Calu3 (cell line): ENCODE data around the gene MRPL43. TPM values are rescaled to one million over a fixed set of nuclear protein-coding genes. Genes with fewer than 3 reads are reported as not detected.

ENCODE experiments used
- BruUV-seq: library from RNA; stranded (reverse); fragments of 400-500 nt; replicated peaks from 2 replicates; lab custom pipeline; 2021; lab: Mats Ljungman, UMichigan
- CTCF ChIA-PET: fragments of 300-600 bp; sonication (Branson Sonifier 250); formaldehyde crosslinking; loops from one replicate; lab custom pipeline; 2022; ENCODE audit warnings: antibody characterized with exemption; lab: Charles Lee
- DNase-seq: peaks from one replicate; pipeline ENCODE4 v3.0.0; 2022
- H3K27ac Mint-ChIP-seq: one replicate; pipeline ENCODE4 v1.8.0; 2022; ENCODE audit warnings: mixed read lengths; ENCODE audit not compliant: unreplicated experiment
- H3K27me3 Mint-ChIP-seq: one replicate; pipeline ENCODE4 v1.8.0; 2022; ENCODE audit warnings: mixed read lengths; ENCODE audit not compliant: unreplicated experiment
- H3K36me3 Mint-ChIP-seq: one replicate; pipeline ENCODE4 v1.8.0; 2022; ENCODE audit warnings: mild to moderate bottlenecking, moderate library complexity, mixed read lengths; ENCODE audit not compliant: insufficient read depth, unreplicated experiment
- H3K4me1 Mint-ChIP-seq: one replicate; pipeline ENCODE4 v1.8.0; 2022; ENCODE audit warnings: mild to moderate bottlenecking, low read depth, mixed read lengths; ENCODE audit not compliant: unreplicated experiment
- H3K4me3 Mint-ChIP-seq: one replicate; pipeline ENCODE4 v1.8.0; 2022; ENCODE audit warnings: mild to moderate bottlenecking, low read depth, moderate library complexity, mixed read lengths; ENCODE audit not compliant: unreplicated experiment
- H3K9me3 Mint-ChIP-seq: one replicate; pipeline ENCODE4 v1.8.0; 2022; ENCODE audit warnings: low read depth, mixed read lengths; ENCODE audit not compliant: unreplicated experiment
- intact Hi-C: fragments of 100-400 bp; cut with micrococcal nuclease; formaldehyde crosslinking; loops from one replicate; pipeline ENCODE4 v1.10.0; 2022; ENCODE audit not compliant: unreplicated experiment
- total RNA-seq: library from RNA; stranded (reverse); gene quantifications from 2 replicates; pipeline ENCODE4 v1.2.3, GENCODE V29; 2022
- TF ChIP-seq, protein P1 (sequence below): fragments of 200-600 bp; IDR thresholded peaks from one replicate; pipeline ENCODE4 v1.8.0; 2022; ENCODE audit warnings: antibody characterized with exemption; ENCODE audit not compliant: unreplicated experiment

The MRPL43 gene
- total RNA-seq, 1 experiment from 2014 or later: 44.7 TPM

DNA sequence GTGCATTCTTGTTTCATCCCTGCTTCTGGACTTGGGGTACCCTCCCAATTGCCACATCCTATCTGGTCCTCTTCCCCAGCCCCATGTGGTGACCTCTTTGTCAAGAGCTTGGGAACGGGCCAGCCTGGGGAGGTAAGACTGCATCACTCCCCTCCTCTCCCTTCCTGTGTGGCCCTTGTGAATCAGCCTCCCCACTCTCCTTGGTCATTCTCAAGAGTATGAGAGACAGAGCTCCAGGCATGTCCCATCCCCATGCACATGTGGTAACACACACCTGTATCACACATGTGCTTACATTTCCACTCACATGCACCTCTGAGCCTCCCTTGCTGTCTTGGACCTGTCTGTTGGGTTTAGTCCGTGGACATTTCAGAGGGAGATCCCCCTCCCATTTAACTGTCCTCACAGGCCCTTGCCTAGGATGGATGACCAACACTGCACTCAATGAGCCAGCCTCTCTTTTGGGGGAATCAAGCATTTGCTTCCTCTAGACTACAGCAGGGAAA is 2.6 kb downstream of the MRPL43 start:
- Mint-ChIP-seq H3K36me3 (peaks cover 21% of the 10 kb centered on the region), H3K27ac (no peak overlapping the region), H3K4me1 (no peaks in the 10 kb centered on the region), H3K27me3 (no peaks in the 10 kb centered on the region), H3K4me3 (no peak overlapping the region), H3K9me3 (no peaks in the 10 kb centered on the region)
- BruUV-seq: no TSS peak
- CTCF ChIA-PET: interaction anchor here (0.8 kb wide), 1 partner anchor 50 kb away, joined by 3 read pairs; no protein-coding TSS in a partner anchor
- DNase-seq: no peak
- TF ChIP-seq, protein P1, sequence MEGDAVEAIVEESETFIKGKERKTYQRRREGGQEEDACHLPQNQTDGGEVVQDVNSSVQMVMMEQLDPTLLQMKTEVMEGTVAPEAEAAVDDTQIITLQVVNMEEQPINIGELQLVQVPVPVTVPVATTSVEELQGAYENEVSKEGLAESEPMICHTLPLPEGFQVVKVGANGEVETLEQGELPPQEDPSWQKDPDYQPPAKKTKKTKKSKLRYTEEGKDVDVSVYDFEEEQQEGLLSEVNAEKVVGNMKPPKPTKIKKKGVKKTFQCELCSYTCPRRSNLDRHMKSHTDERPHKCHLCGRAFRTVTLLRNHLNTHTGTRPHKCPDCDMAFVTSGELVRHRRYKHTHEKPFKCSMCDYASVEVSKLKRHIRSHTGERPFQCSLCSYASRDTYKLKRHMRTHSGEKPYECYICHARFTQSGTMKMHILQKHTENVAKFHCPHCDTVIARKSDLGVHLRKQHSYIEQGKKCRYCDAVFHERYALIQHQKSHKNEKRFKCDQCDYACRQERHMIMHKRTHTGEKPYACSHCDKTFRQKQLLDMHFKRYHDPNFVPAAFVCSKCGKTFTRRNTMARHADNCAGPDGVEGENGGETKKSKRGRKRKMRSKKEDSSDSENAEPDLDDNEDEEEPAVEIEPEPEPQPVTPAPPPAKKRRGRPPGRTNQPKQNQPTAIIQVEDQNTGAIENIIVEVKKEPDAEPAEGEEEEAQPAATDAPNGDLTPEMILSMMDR: no peak
- intact Hi-C loops: no loop called here

DNA sequence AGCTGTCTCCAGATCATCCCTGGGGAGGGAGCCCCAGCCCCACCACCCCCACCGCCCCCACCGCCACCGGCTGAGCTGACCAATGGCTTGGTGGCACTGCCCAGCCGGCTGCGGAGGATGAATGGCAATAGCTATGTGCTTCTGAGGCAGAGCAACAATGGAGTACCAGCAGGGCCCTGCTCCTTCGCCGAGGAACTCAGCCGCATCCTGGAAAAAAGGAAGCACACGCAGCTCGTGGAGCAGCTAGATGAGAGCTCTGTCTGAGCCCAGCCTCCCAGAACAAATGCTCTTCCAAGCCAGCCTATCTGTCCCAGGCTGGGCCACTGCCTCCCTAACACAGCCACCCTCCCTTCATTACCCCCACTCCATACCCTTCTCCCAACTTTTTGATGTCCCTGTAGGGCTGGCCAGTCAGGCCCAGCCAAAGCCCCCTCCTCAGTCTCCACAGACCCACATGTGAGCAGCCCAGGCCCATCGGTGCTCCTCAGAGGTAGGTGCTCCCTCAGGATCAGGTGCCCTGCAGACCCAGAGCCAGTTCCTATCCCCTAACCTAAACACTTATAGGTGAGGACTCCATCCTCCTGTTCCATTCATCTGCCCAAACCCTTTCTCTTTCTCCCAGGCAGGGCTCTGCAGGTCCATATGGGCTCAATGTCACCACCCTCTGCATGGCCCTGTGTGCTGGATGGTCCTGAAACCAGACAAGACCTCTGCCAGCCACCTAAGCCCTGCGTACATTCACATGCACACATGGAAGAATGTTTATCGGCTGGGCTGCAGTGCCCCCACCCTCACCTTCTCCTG is 3.2 kb downstream of the MRPL43 start:
- CTCF ChIA-PET: interaction anchor here (0.6 kb wide), 1 partner anchor 100 kb away, joined by 3 read pairs; no protein-coding TSS in a partner anchor
- DNase-seq: no peak
- no peaks in the 10 kb centered on the region for H3K4me1 Mint-ChIP-seq
- intact Hi-C loops: no loop called here
- H3K9me3 Mint-ChIP-seq: no peaks in the 10 kb centered on the region
- TF ChIP-seq, protein P1: no peak
- no peaks in the 10 kb centered on the region for H3K27me3 Mint-ChIP-seq
- no peak overlapping the region for H3K27ac Mint-ChIP-seq
- BruUV-seq: no TSS peak
- no peak overlapping the region for H3K4me3 Mint-ChIP-seq
- peaks cover 23% of the 10 kb centered on the region for H3K36me3 Mint-ChIP-seq

DNA sequence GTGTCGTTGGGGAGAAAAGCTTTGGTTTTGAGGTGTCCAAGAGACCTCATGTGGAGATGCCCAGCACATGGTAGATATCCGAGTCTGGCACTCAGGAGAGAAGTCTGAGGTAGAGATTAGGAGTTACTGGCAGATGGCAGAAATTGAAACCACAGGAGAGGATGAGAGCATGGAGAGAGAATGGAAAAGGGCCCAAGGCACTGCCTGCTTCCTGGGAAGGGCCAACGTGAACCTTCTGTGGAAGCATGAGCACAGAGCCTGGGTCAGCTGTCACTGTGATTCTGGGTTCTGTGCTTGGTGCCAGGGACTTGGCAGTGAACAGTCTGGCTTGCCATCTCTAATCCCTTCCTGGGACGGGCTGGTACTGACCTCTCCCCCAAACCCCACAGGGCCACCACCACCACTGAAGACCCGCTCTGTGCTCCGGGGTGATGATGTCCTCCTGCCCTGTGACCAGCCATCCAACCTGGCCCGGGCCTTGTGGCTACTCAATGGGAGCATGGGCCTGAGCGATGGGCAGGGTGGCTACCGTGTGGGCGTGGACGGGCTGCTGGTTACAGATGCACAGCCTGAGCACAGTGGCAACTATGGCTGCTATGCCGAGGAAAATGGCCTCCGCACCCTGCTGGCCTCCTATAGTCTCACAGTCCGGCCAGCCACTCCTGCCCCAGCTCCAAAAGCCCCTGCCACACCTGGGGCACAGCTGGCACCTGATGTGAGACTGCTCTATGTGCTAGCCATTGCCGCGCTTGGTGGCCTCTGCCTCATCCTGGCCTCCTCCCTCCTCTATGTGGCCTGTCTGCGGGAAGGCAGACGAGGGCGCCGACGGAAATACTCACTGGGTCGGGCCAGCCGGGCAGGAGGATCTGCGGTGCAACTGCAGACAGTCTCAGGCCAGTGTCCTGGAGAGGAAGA is 4.1 kb downstream of the MRPL43 start:
- no peaks in the 10 kb centered on the region for H3K9me3 Mint-ChIP-seq
- CTCF ChIA-PET: interaction anchor here (0.6 kb wide), 1 partner anchor 101 kb away, joined by 3 read pairs; no protein-coding TSS in a partner anchor
- H3K4me3 Mint-ChIP-seq: no peak overlapping the region
- TF ChIP-seq, protein P1: no peak
- H3K27ac Mint-ChIP-seq: no peak overlapping the region
- no peaks in the 10 kb centered on the region for H3K27me3 Mint-ChIP-seq
- H3K36me3 Mint-ChIP-seq: peaks cover 26% of the 10 kb centered on the region
- BruUV-seq: no TSS peak
- no peak for DNase-seq
- H3K4me1 Mint-ChIP-seq: no peaks in the 10 kb centered on the region
- intact Hi-C loops: no loop called here

- intact Hi-C loops: no loop called here
- H3K27ac Mint-ChIP-seq: no peak overlapping the region
- no TSS peak for BruUV-seq
- no peaks in the 10 kb centered on the region for H3K9me3 Mint-ChIP-seq
- DNase-seq: no peak
- CTCF ChIA-PET: no interaction called here
- no peaks in the 10 kb centered on the region for H3K27me3 Mint-ChIP-seq
- TF ChIP-seq, protein P1: no peak
- H3K4me3 Mint-ChIP-seq: no peak overlapping the region
- H3K4me1 Mint-ChIP-seq: peaks cover 11% of the 10 kb centered on the region
- H3K36me3 Mint-ChIP-seq: peaks cover 18% of the 10 kb centered on the region
These were observed 6.0 kb downstream of the MRPL43 start for GRCh38 chr10:100981178-100981772.
